ENCODE data around the gene OTOP1. TPM values are rescaled to one million over a fixed set of nuclear protein-coding genes. Genes with fewer than 3 reads are reported as not detected.
"Not testable (repeated sequence)": the region's sequence is repeated elsewhere in the genome, so short reads cannot be mapped to it uniquely, and the experiment has no call there.

Gene OTOP1
- total and polyA plus RNA-seq, 2 donors (not counting 1 experiment from before 2014, with no cell fraction given): not detected

DNA sequence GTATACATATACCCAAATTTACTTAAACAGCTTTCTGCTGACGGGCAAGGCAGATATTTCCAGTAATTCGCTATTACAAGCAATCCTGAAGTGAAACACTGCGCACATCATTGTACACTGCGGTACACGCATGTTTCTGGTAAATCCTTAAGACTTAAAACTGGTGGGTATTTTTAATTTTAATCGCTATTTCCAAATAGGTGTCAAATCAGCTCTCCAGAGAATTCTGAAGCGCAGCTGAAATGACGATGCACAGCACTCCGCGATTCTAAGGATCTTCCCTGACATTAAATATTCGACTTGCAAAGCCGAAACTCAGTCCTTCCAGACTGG is 20.9 kb upstream of the OTOP1 start:
- Histone ChIP-seq H3K4me1 (ENCODE audit: control insufficient read depth in 2 of 2, insufficient read depth in 2 of 2, low read length in 2 of 2) (peaks cover 14 to 17% of the 10 kb centered on the region in 2 donors), H3K9ac (ENCODE audit: low read length) (peak overlapping the region; percentile 93), H3K27me3 (replicated peaks in 1 of 4; ENCODE audit: control extremely low read depth in 1 of 4, control insufficient read depth in 3 of 4, insufficient read depth in 4 of 4, low read length in 3 of 4) (peaks cover 0 to 2% (median 0%) of the 10 kb centered on the region in 4 experiments), H3K4me3 (ENCODE audit: control extremely low read depth in 1 of 5, extremely low read depth in 1 of 5, insufficient read depth in 1 of 5, low read depth in 2 of 5, low read length in 4 of 5) (peak overlapping the region; percentile 67 to 98 (median 84)), H3K9me3 (ENCODE audit: control extremely low read depth in 1 of 3, control insufficient read depth in 2 of 3, insufficient read depth in 1 of 3, low read length in 2 of 3) (no peaks in the 10 kb centered on the region), H3K36me3 (replicated peaks in 1 of 2; ENCODE audit: control extremely low read depth in 1 of 2, control insufficient read depth in 1 of 2, extremely low read depth in 1 of 2, insufficient read depth in 2 of 2, low read length in 1 of 2) (peaks cover 5 to 29% of the 10 kb centered on the region in 2 experiments), H3K27ac (ENCODE audit: low read length in 2 of 2) (peak overlapping the region; percentile 88), H3K4me2 (replicated peaks; ENCODE audit: low read depth, low read length, poor library complexity, severe bottlenecking) (peak overlapping the region; percentile 79), H4K20me1 (ENCODE audit: control insufficient read depth, insufficient read depth, low read length, poor library complexity, severe bottlenecking) (no peaks in the 10 kb centered on the region), H2AFZ (ENCODE audit: insufficient read depth, low read depth, low read length, poor library complexity, severe bottlenecking) (peak overlapping the region; percentile 91), H3K79me2 (ENCODE audit: control insufficient read depth, insufficient read depth, low read length) (peaks cover 24% of the 10 kb centered on the region)
- H3K9me3 Mint-ChIP-seq (ENCODE audit: insufficient read depth): no peaks in the 10 kb centered on the region
- DNase-seq (no peak), ATAC-seq (ENCODE audit: low read depth) (no peak)
- peak overlapping the region; percentile 97 for H3K27ac Mint-ChIP-seq
- peak overlapping the region; percentile 88 for H3K4me3 Mint-ChIP-seq
- intact Hi-C loops (cut with micrococcal nuclease): loop anchor here (1.0 to 2.0 kb wide), 2 partner anchors 43 to 295 kb away; partner anchors contain the start of genes LYAR, STX18 and ZBTB49
- ChIA-PET CTCF (interaction anchor here (1.0 to 2.5 kb wide), 4 partner anchors 12 to 90 kb away, joined by 3 to 16 read pairs (median 7); no protein-coding TSS in a partner anchor), POLR2A (interaction anchor here (0.6 to 1.6 kb wide), 3 partner anchors 43 to 1952 kb away, joined by 4 to 7 read pairs (median 4); partner anchors contain the start of genes LYAR, STX18 and ZBTB49)
- no peak for TF ChIP-seq EZH2 (IDR thresholded peaks at IDR 0.05; ENCODE audit: borderline replicate concordance, insufficient read depth, low read depth, low read length, poor library complexity, severe bottlenecking)
- TF ChIP-seq, protein P1, sequence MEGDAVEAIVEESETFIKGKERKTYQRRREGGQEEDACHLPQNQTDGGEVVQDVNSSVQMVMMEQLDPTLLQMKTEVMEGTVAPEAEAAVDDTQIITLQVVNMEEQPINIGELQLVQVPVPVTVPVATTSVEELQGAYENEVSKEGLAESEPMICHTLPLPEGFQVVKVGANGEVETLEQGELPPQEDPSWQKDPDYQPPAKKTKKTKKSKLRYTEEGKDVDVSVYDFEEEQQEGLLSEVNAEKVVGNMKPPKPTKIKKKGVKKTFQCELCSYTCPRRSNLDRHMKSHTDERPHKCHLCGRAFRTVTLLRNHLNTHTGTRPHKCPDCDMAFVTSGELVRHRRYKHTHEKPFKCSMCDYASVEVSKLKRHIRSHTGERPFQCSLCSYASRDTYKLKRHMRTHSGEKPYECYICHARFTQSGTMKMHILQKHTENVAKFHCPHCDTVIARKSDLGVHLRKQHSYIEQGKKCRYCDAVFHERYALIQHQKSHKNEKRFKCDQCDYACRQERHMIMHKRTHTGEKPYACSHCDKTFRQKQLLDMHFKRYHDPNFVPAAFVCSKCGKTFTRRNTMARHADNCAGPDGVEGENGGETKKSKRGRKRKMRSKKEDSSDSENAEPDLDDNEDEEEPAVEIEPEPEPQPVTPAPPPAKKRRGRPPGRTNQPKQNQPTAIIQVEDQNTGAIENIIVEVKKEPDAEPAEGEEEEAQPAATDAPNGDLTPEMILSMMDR (IDR thresholded peaks at IDR 0.05): no peak
- H3K27me3 Mint-ChIP-seq: no peaks in the 10 kb centered on the region
- peaks cover 21% of the 10 kb centered on the region for H3K4me1 Mint-ChIP-seq
- 0% methylated on average over 8 of the region's 12 CpGs for WGBS (ENCODE audit: insufficient coverage)

DNA sequence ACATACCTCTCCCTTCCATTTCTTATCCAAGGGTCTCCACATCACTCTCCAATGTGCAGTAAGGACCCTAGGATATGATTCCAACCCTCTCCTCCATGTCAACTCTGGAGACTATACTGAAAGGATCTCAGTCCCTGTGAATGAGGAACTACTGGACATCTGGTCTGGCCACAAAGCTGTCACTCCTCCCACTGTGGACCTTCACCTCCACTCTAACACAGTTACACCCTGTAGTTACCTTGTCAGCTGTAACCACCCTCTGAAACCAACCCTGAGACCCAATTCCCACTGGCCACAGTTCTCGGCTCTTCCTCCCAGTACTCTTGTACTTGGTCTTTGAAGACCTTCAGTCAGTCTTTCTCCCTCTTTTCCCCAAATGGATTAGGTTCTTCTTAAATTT is 18.4 kb upstream of the OTOP1 start:
- H3K9ac ChIP-seq (ENCODE audit: low read length): no peak overlapping the region
- intact Hi-C loops (cut with micrococcal nuclease): no loop called here
- 91% methylated on average over 1 of the region's 1 CpG for WGBS (ENCODE audit: insufficient coverage)
- H3K4me1 ChIP-seq (ENCODE audit: control insufficient read depth in 2 of 2, insufficient read depth in 2 of 2, low read length in 2 of 2): peaks cover 14 to 17% of the 10 kb centered on the region in 2 donors
- peaks cover 24% of the 10 kb centered on the region for H3K79me2 ChIP-seq (ENCODE audit: control insufficient read depth, insufficient read depth, low read length)
- H4K20me1 ChIP-seq (ENCODE audit: control insufficient read depth, insufficient read depth, low read length, poor library complexity, severe bottlenecking): no peaks in the 10 kb centered on the region
- no peak overlapping the region for H3K27ac Mint-ChIP-seq
- TF ChIP-seq, protein P1 (IDR thresholded peaks at IDR 0.05): no peak
- TF ChIP-seq EZH2 (IDR thresholded peaks at IDR 0.05; ENCODE audit: borderline replicate concordance, insufficient read depth, low read depth, low read length, poor library complexity, severe bottlenecking): no peak
- H3K9me3 Mint-ChIP-seq (ENCODE audit: insufficient read depth): no peaks in the 10 kb centered on the region
- DNase-seq: no peak
- ATAC-seq (ENCODE audit: low read depth): no peak
- ChIA-PET POLR2A (no interaction called here), CTCF (no interaction called here)
- H3K4me3 Mint-ChIP-seq: no peak overlapping the region
- H2AFZ ChIP-seq (ENCODE audit: insufficient read depth, low read depth, low read length, poor library complexity, severe bottlenecking): no peak overlapping the region
- no peaks in the 10 kb centered on the region for H3K27me3 ChIP-seq (replicated peaks in 1 of 4; ENCODE audit: control extremely low read depth in 1 of 4, control insufficient read depth in 3 of 4, insufficient read depth in 4 of 4, low read length in 3 of 4)
- H3K4me2 ChIP-seq (replicated peaks; ENCODE audit: low read depth, low read length, poor library complexity, severe bottlenecking): no peak overlapping the region
- no peaks in the 10 kb centered on the region for H3K27me3 Mint-ChIP-seq
- no peak overlapping the region for H3K27ac ChIP-seq (ENCODE audit: low read length in 2 of 2)
- peaks cover 21% of the 10 kb centered on the region for H3K4me1 Mint-ChIP-seq
- no peak overlapping the region for H3K4me3 ChIP-seq (ENCODE audit: control extremely low read depth in 1 of 5, extremely low read depth in 1 of 5, insufficient read depth in 1 of 5, low read depth in 2 of 5, low read length in 4 of 5)
- peaks cover 5 to 46% of the 10 kb centered on the region in 2 experiments for H3K36me3 ChIP-seq (replicated peaks in 1 of 2; ENCODE audit: control extremely low read depth in 1 of 2, control insufficient read depth in 1 of 2, extremely low read depth in 1 of 2, insufficient read depth in 2 of 2, low read length in 1 of 2)
- no peaks in the 10 kb centered on the region for H3K9me3 ChIP-seq (ENCODE audit: control extremely low read depth in 1 of 3, control insufficient read depth in 2 of 3, insufficient read depth in 1 of 3, low read length in 2 of 3)

DNA sequence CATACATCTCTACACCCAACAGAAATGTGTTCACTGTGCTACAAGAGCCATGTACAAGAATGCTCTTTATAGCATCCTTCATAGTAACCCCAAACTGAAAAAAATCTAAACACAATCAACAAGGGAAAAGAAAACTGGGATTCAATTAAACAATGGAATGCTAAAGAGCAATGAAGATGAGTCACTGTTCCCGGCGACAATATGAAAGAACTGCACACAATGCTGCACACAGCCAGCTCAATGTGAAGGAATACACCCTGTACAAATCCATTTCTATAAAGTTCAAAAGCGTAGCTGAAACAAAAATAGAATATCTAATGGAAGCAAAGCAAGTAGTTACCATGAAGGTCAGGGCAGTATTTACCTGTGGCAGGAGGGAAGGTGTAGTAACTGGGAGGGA is 12.8 kb upstream of the OTOP1 start:
- H3K9ac ChIP-seq (ENCODE audit: low read length); CTCF ChIA-PET; H3K9me3 ChIP-seq (ENCODE audit: control extremely low read depth in 1 of 3, control insufficient read depth in 2 of 3, insufficient read depth in 1 of 3, low read length in 2 of 3); H3K27me3 ChIP-seq (replicated peaks in 1 of 4; ENCODE audit: control extremely low read depth in 1 of 4, control insufficient read depth in 3 of 4, insufficient read depth in 4 of 4, low read length in 3 of 4); H3K4me3 Mint-ChIP-seq; H3K79me2 ChIP-seq (ENCODE audit: control insufficient read depth, insufficient read depth, low read length); DNase-seq; H3K4me1 Mint-ChIP-seq; H2AFZ ChIP-seq (ENCODE audit: insufficient read depth, low read depth, low read length, poor library complexity, severe bottlenecking); H3K4me1 ChIP-seq (ENCODE audit: control insufficient read depth in 2 of 2, insufficient read depth in 2 of 2, low read length in 2 of 2); ATAC-seq (ENCODE audit: low read depth); H4K20me1 ChIP-seq (ENCODE audit: control insufficient read depth, insufficient read depth, low read length, poor library complexity, severe bottlenecking); H3K27me3 Mint-ChIP-seq; H3K9me3 Mint-ChIP-seq (ENCODE audit: insufficient read depth); H3K4me2 ChIP-seq (replicated peaks; ENCODE audit: low read depth, low read length, poor library complexity, severe bottlenecking); H3K27ac Mint-ChIP-seq; POLR2A ChIA-PET; H3K27ac ChIP-seq (ENCODE audit: low read length in 2 of 2); intact Hi-C loops (cut with micrococcal nuclease); H3K4me3 ChIP-seq (ENCODE audit: control extremely low read depth in 1 of 5, extremely low read depth in 1 of 5, insufficient read depth in 1 of 5, low read depth in 2 of 5, low read length in 4 of 5): not testable (repeated sequence)
- H3K36me3 ChIP-seq (replicated peaks in 1 of 2; ENCODE audit: control extremely low read depth in 1 of 2, control insufficient read depth in 1 of 2, extremely low read depth in 1 of 2, insufficient read depth in 2 of 2, low read length in 1 of 2): peaks cover 5 to 46% of the 10 kb centered on the region in 2 experiments
- WGBS (ENCODE audit: insufficient coverage): 100% methylated on average over 2 of the region's 3 CpGs

Data from B cell (primary cell).